Fibroblast of the conjunctiva (primary cell): Measurements from ENCODE around the gene ZDHHC14.
A peak's percentile ranks its signal among the peaks of the same experiment; 100 is the strongest.

Experiments used
- DNase-seq: peaks from one replicate; pipeline ENCODE4 v3.0.0-alpha.2; 2010; ENCODE audit warnings: low read depth

ZDHHC14 gene

DNA sequence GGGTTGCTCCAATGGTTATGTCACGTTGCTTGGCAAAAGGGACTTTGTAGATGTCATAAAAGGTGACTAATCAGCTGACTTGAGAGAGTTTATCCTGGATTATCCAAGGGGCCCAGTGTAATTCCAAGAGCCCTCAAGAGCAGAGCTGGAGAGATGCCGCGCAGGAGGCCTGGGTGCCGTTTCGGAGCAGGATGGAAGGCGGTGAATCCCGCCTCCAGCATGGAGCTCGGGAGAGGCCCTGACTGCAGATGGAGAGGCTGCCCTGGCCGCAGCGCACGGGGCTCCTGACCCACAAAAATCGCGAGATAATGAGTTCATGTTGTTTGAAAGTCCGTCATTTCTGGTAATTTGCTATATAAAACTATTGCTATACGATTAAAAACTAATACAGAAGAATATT, 219.8 kb downstream of the ZDHHC14 start:
- no peak for DNase-seq

DNA sequence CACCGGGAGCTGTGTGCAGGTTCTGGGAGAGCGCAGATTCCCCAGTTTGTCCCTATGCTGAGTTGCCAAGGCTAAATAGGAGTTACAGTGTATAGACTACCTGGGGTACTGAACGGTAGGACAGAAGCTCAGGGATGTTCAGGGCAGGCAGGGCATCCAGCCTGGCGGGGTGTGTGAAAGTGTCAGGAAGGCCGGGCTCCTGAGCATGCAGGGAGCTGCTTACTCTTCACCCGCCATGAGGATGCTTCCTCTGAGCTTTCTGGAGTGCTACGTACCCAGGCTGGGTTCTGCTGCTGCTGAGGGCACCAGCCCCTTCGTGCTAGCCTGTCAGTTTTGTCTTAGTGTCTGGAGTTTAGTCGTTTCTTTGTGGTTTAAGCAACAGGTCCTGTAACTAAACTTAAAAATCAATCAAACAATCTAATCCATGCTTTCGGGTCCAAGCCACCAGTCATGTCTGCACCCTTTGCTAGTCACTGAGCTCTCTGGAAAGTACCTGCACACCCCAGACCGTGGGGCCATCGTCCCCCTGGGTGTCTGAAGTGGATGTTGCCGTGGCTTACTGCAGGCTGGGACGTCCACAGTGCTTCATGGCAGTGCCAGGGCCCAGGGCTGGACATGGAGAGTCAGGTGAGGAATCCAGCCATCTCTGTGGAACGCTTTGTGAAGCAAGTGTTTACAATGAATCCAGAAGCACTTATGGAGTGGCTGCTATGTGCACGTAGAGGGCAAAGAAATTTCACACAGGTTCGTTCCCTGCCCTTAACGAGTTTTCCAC, 221.7 kb downstream of the ZDHHC14 start:
- no peak for DNase-seq

GRCh38 chr6:157603314-157603940, 222.4 kb downstream of the ZDHHC14 start:
- no peak for DNase-seq

- DNase-seq, result no peak
Observed at GRCh38 chr6:157603971-157604370, 223.0 kb downstream of the ZDHHC14 start.

GRCh38 chr6:157604816-157605215, 223.8 kb downstream of the ZDHHC14 start:
- DNase-seq, result no peak

- no peak for DNase-seq
Observed at GRCh38 chr6:157605484-157605883, 224.5 kb downstream of the ZDHHC14 start.

DNA sequence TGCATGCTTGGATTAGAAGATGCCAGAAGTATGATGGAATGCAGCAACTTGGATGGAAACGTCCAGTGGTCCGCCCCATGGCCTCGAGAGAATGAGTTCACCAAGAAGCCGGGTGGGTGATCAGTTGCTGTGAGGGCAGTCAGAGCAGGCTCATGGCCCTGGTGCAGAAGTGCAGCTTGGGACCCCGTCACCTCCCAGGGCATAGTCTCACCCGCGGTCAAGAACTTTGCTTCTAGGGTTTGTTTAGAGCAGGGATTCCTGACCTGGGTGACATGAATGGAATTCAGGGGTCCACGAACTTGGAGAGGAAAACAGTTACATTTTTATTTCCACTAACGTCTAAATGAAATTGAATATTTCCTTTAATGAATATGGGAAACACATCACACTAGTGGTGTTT, 225.5 kb downstream of the ZDHHC14 start:
- DNase-seq, result no peak

- DNase-seq, result no peak
Observed at GRCh38 chr6:157607317-157608109, 226.5 kb downstream of the ZDHHC14 start.

DNA sequence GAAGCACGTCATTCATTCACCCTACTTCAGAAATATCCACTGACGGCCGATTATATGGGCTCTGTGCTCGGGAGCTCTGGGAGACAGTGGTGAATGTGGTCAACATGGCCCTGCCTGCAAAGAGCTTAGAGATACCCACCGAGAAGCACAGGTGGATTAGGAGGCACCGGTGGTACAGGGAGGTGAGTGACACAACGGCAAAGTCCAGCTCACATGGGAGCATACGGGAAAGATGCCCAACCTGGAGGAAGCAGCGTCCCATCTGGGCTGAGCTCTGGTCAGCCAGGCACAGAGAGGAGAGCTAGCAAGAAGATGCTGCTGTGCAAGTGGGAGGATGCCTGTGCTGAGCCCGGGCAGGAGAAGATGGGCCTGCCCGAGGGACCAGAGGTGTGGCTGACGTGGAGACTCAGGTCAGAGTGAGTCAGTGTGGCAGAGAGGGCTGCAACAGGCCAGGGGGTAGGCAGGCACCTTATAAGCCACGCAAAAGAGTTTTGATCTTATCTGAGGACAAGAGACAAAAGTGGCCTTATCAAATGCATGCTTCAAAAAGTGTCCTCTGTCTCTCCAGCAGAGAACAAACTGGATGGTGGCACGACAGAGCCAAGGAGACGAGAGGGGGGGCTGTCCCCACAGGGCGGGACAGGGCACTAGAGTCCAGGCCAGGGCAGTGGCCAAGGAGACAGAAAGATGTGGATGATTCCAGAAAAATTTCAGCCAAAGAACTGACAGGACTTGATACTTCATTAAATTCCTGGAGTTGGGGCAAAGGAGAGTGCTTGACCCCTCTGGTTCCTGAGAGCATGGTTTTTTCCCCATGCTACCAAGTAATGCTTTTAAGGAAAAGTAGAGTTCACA, 227.5 kb downstream of the ZDHHC14 start:
- DNase-seq, result no peak

DNA sequence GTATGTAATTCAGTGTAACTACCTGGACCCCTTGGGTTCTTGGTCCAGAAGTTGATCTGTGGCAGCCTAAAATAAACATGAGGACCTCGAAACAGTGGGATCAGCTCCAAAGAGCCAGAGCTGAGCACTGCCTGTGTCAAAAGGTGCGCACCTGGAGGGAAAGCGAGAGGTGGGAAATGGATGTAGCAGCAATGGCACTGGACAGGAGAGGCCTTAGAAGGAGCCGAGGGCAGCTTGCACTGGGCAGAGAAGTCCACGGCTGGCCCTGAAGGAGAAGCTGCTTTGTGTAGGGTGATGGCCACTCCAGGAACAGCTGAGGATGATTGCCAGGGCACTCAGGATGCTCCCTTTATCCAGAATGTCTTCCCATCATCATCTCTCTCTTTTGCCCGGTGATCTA, 228.1 kb downstream of the ZDHHC14 start:
- no peak for DNase-seq

DNA sequence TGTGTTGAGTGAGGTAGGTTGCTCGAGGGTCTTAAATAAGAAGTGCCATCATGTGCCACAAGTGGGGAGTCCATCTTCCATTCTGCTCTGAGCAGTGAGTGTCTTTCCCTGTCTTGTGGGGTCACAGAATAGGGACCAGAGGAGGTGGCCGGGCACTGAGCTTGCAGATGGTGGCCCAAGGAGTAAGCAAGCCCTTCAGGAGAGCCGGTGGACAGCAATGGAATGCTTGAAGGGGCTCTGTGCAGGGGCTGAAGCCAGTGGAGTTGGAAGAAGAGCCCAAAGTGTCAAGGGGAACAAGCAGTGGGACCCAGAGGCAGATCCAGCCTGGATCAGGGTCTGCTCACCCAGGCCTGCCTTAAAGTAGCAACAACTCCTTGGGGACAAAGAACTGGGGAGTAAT, 228.6 kb downstream of the ZDHHC14 start:
- no peak for DNase-seq

DNA sequence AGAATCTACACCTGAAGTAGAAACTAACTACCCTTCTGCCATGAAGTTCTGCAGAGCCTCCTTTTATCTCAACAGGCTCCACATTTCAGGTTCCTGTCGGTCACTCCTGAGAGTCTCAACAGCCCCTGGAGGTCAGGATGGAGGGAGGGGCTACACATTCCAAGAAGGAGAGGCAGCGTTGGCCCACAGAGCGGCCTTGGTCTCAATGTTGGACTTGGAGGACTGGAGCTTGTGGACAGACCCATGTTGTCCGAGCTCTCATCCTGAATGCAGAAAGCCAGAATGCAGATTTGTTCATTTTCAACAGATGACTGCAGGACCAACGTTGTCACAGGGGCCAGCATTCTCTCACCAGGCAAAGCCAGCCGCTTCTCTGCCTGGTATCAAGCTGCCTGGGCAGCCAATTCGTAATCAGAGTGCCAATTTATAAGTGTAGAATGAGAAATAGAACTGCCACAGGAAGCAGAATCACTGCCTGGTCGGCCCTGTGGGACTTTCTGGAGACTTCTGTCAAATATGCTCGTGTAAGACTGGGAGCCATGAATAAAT, 229.5 kb downstream of the ZDHHC14 start:
- DNase-seq, result no peak

DNA sequence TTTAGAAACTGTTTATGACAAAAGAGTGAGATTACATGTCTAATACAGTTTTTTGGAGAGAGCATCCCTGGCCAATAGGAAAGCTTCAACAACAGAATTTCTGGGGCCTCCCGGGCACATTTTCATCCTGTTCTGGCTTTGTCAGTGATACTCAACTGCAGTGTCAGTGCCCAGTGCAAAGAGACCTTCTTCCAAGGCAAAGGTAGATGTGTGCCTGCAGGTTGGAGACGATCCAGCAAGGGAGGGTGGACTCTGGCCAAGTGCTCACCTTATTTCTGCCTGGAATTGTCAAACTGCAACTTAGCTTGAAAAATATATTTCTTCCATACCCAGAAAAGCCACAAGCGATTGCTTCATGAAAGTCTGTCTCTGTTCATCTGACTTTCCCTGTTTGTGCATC, 230.4 kb downstream of the ZDHHC14 start:
- no peak for DNase-seq

- DNase-seq, result peak; percentile 68
Observed at GRCh38 chr6:157613011-157613522, 232.1 kb downstream of the ZDHHC14 start.

DNA sequence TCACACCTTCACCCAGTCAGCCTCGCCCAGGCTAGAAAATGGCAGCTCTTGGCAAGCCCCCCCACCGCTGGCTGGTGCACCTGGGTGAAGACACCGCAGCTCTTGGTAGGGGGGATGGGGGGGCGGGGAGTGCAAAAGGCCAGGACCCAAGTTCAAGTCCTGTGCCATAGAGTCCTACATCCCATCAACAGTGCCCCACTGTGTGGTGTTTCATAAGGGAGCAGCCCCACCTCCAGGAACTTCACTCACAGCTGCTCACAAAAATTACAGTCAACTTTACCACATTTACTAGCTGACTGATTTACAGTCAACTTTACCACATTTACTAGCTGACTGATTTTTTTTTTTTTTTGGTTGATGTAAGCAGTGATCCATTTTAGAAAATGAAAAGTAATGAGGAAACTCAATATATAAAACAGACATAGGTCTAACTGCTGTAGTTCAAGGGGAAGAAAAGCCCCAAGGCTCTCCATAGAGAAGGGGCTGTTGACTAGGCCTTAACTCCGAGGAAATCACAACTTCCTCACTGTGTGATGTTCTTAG, 233.1 kb downstream of the ZDHHC14 start:
- peak; percentile 26 for DNase-seq

- DNase-seq, result no peak
Observed at GRCh38 chr6:157615420-157615769, 234.4 kb downstream of the ZDHHC14 start.

DNA sequence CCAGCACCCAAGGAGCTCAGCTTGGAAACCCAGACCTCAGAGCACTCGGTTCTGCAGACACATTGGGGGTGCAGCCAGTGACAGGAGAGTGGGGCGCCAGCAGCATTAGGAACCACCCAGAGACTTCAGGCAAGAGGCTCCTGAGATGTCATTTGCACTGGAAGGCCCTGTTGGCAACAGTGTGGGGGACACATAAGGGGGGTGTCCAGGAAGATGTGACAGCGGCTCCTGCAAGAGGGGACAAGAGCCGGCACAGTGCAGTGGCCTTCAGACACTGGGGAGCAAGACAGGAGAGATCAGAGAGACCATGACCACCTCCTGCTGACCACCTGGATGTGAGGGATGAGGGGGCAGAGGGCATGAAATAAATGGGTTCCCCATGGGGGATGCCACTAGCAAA, 235.0 kb downstream of the ZDHHC14 start:
- DNase-seq, result no peak

DNA sequence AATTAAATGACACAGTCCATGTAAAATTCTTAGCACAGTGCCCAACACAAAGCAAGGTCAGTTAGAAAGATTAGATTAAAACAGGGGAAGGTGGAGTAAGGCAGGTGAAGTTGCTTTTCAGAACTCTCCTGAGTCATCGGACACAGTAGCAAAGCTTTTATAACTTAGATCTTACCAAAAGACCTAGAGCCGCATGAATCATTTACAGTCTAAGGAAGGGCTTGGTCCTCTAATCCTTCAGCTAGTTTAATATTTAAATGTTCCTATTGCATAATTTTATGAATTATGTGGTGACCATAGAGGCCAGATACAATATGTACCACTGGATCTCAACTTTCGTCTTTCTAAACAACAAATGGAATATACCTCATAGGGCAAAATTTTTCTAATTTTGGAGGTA, 240.0 kb downstream of the ZDHHC14 start:
- no peak for DNase-seq

DNA sequence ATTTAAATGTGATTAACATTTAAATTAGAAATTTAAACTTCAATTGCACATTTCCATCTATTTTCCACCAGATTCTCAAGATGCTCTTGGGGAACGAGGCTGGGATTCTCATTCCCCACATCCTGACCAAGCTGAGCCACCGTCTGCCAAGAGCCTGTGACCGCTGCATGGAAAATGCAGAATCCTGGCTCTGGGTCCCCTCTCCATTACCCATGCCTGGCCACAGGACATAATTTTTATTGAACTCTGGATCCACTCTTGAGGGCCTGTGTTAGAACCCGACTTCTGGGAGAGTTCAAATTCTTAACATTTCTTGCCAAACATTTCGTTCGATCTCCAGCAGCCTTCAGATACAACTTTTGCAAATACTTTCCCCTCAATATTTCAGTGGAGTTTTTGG, 240.4 kb downstream of the ZDHHC14 start:
- DNase-seq, result no peak

- DNase-seq, result no peak
Observed at GRCh38 chr6:157622427-157622826, 241.4 kb downstream of the ZDHHC14 start.

- no peak for DNase-seq
Observed at GRCh38 chr6:157625111-157625510, 244.1 kb downstream of the ZDHHC14 start.
